Adrenal gland (tissue), 12 donors: ENCODE measurements around the gene AMOT. TPM values are rescaled to one million over a fixed set of nuclear protein-coding genes. Genes with fewer than 3 reads are reported as not detected.

Experiments
- DNase-seq, 7 donors: peaks; one replicate each; pipeline ENCODE4 v3.0.0-alpha.2; 2019 to 2020
- H3K27ac ChIP-seq, 5 donors: fragments of 200-600 bp; sonication (generic) in 4 of 5; 1 replicate in 3 of 5; 2 replicates in 2 of 5; pipeline versions ENCODE4 v1.5.1 to v1.8.0; 2016 to 2020; ENCODE audit warnings: mild to moderate bottlenecking in 1 of 5
- H3K27me3 ChIP-seq: fragments of 200-600 bp; 2 replicates; pipeline ENCODE4 v1.8.0; 2021
- H3K36me3 ChIP-seq, 2 donors: fragments of 200-600 bp; replicated peaks in 1 of 2; 1 replicate in 1 of 2; 2 replicates in 1 of 2; pipeline versions ENCODE4 v1.5.1 to v1.8.0; 2018 to 2022
- H3K4me1 ChIP-seq, 2 donors: fragments of 200-600 bp; replicated peaks in 1 of 2; 1 replicate in 1 of 2; 2 replicates in 1 of 2; pipeline versions ENCODE4 v1.5.1 to v1.8.0; 2018 to 2021
- H3K4me3 ChIP-seq, 4 donors: fragments of 200-600 bp; sonication (generic) in 3 of 4; one replicate each; pipeline ENCODE4 v1.5.1; 2016 to 2018
- H3K9me3 ChIP-seq, 3 donors: fragments of 200-600 bp; sonication (generic) in 1 of 3; replicated peaks in 1 of 3; 1 replicate in 2 of 3; 2 replicates in 1 of 3; pipeline versions ENCODE4 v1.5.1 to v1.8.0; 2016 to 2021
- POLR2A ChIP-seq, 2 donors: fragments of 450-650 bp; IDR thresholded peaks; one replicate each; pipeline ENCODE4 v1.6.1; 2017; ENCODE audit warnings: antibody characterized with exemption in 2 of 2, mild to moderate bottlenecking in 2 of 2, moderate library complexity in 1 of 2
- WGBS, 4 donors: extraction: QIAGEN DNeasy Blood & Tissue Kit in 2 of 4; methylation state at CpG; one replicate each; pipeline versions ENCODE4 v1.1.5 to v1.1.7; 2013 to 2017; 5-methylcytosine and 5-hydroxymethylcytosine counted together
- intact Hi-C, 2 donors: fragments of 100-400 bp; cut with DNase I; formaldehyde crosslinking; loops; one replicate each; pipeline versions ENCODE4 v1.14.1 to v1.15.0; 2022 to 2023
- polyA plus RNA-seq, 3 donors: library from polyadenylated mRNA; stranded (reverse); fragments of 200-250 nt in 2 of 3; fragments of 350-450 nt in 1 of 3; fragmentation: Illumina TruSeq in 1 of 3; extraction: RNeasy Lipid Tissue Mini Kit (QIAGEN cat#74804) in 1 of 3; gene quantifications; one replicate each; pipeline ENCODE4 v1.2.3, GENCODE V29; 2013 to 2014
- total RNA-seq, 9 donors: library from RNA; depleted of rRNA in 4 of 9; stranded (reverse); fragments of >200 nt in 4 of 9; fragments of 120-200 nt in 1 of 9; fragmentation: NEBNext Ultra II Directional in 1 of 9; extraction: Animal tissue kit (Norgen Biotek cat#: 25700) in 1 of 9; gene quantifications; one replicate each; pipeline versions ENCODE4 v1.1.0 to v1.2.4, GENCODE V29; 2013 to 2023
- TF ChIP-seq, protein P1 (sequence below), 6 experiments: fragments of 450-650 bp in 4 of 6; fragments of 200-600 bp in 2 of 6; sonication (generic) in 1 of 6; IDR thresholded peaks; 1 replicate in 5 of 6; 2 replicates in 1 of 6; pipeline versions ENCODE4 v1.5.1 to v1.8.0; 2016 to 2021; ENCODE audit warnings: antibody characterized with exemption in 6 of 6, mild to moderate bottlenecking in 2 of 6, moderate library complexity in 1 of 6
- donor health status: healthy with polysubstance abuse.
- donor health status: Bipolar disorder and iron deficiency.
- donor health status: DM: yes; HTN: yes; CAD: no.
- donor health status: DM: no; HTN: no; CAD: no.
- donor health status: DM: no; HTN: no; CAD: no.
- donor health status: DM: yes; HTN: yes; CAD: no.

AMOT gene
- total and polyA plus RNA-seq, 12 donors = 0.61 to 11.7 (median 5.6) TPM

DNA sequence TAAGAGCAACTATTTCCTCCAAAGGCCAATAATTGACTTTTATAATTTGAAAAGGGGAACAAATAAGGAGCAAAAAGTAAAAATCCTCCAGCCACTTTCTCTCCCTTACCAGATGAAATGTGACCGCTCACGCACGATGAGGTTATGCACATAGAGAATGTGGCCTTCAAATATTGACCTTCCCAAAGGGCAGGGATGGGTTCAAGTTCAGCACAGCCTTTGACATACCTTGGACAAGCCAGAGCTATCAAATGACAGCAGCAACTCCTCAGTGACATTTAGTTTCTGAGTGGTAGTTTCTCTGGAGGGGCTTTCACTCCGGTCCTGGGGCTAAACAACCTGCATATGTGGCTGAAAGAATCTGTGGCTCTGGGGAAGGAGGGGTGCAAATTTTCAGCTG lies 50.7 kb downstream of the AMOT start:
- intact Hi-C loops = no loop called here
- H3K4me3 ChIP-seq = no peak overlapping the region
- no peak for DNase-seq
- 72 to 95% (median 83%) methylated on average over 3 to 4 of the region's 4 CpGs for WGBS, 4 donors
- H3K27me3 ChIP-seq = peaks cover 5% of the 10 kb centered on the region
- TF ChIP-seq, protein P1, sequence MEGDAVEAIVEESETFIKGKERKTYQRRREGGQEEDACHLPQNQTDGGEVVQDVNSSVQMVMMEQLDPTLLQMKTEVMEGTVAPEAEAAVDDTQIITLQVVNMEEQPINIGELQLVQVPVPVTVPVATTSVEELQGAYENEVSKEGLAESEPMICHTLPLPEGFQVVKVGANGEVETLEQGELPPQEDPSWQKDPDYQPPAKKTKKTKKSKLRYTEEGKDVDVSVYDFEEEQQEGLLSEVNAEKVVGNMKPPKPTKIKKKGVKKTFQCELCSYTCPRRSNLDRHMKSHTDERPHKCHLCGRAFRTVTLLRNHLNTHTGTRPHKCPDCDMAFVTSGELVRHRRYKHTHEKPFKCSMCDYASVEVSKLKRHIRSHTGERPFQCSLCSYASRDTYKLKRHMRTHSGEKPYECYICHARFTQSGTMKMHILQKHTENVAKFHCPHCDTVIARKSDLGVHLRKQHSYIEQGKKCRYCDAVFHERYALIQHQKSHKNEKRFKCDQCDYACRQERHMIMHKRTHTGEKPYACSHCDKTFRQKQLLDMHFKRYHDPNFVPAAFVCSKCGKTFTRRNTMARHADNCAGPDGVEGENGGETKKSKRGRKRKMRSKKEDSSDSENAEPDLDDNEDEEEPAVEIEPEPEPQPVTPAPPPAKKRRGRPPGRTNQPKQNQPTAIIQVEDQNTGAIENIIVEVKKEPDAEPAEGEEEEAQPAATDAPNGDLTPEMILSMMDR (IDR thresholded peaks at IDR 0.05) = no peak
- no peak for TF ChIP-seq POLR2A (IDR thresholded peaks at IDR 0.05)
- no peaks in the 10 kb centered on the region for H3K4me1 ChIP-seq
- H3K9me3 ChIP-seq = no peaks in the 10 kb centered on the region
- H3K27ac ChIP-seq = no peak overlapping the region
- H3K36me3 ChIP-seq = no peaks in the 10 kb centered on the region

DNA sequence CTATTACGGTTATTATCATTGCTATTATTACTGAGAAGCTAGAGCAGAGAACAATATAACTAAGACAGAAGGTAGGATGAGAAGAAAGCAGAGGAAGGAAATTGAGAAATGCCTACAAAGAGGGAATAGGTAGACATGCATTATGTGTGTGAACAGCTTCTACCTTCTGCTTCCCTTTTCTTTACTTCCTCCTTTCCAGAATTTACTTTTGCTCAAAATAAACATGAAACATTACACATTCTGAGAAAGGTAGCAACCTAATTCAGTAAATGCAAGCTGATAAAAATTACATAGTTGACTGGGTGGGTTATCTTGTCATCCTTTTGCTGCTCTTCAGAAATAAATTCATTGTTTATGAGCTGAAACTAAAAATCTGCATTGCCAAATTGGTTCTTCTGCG lies 54.6 kb downstream of the AMOT start:
- no peak for DNase-seq
- Histone ChIP-seq H3K27ac (no peak overlapping the region), H3K9me3 (no peaks in the 10 kb centered on the region), H3K4me3 (no peak overlapping the region), H3K4me1 (no peaks in the 10 kb centered on the region), H3K27me3 (peaks cover 5% of the 10 kb centered on the region), H3K36me3 (no peaks in the 10 kb centered on the region)
- TF ChIP-seq POLR2A (IDR thresholded peaks at IDR 0.05) = no peak
- TF ChIP-seq, protein P1 (IDR thresholded peaks at IDR 0.05) = no peak
- WGBS, 4 donors = 62 to 88% (median 73%) methylated on average over 2 of the region's 2 CpGs
- intact Hi-C loops = no loop called here

DNA sequence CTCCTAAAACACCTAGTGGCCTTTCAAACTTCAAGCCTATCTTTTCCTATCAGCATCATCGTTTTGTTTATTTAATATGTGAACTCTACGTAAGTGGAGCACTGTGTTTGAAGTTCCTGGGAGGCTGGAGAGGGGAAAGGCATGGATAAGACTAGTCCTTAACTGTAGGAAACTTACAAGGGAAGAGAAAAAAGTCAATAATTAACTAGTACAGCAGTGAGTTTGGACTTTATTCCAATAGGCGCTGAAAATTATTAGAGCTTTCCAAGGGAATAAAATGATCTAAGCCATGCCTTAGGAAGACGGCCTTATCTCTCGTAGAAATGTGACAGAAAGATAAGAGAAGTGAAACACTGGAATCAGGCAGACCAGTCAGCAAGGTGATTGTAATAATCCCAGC lies 55.3 kb downstream of the AMOT start:
- Histone ChIP-seq H3K4me3 (no peak overlapping the region), H3K27ac (no peak overlapping the region), H3K36me3 (no peaks in the 10 kb centered on the region), H3K9me3 (no peaks in the 10 kb centered on the region), H3K27me3 (peaks cover 5% of the 10 kb centered on the region), H3K4me1 (no peaks in the 10 kb centered on the region)
- WGBS, 4 donors = 65 to 76% (median 73%) methylated on average over 5 of the region's 5 CpGs
- no peak for DNase-seq
- intact Hi-C loops = no loop called here
- no peak for TF ChIP-seq POLR2A (IDR thresholded peaks at IDR 0.05)
- TF ChIP-seq, protein P1 (IDR thresholded peaks at IDR 0.05) = no peak

DNA sequence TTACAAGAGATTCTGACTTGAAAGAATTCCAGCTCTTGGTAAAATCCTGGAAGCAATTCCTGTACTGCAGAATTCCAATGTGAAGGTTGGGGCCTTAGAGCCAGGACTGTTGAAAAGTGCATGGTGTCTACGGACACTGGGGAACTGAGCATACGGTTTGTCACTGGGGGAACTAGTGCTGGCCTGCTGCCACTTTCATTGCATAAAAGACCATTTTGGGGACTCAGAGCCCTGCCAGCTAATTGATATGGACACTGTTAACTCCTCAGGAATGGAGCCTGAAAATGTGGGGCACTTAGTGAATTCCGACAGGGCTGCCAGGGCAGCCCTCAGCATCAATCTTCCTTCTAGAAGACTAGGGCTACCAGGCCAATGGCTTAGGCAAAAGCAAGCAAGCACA lies 55.9 kb downstream of the AMOT start:
- no peak for TF ChIP-seq POLR2A (IDR thresholded peaks at IDR 0.05)
- TF ChIP-seq, protein P1 (IDR thresholded peaks at IDR 0.05) = no peak
- Histone ChIP-seq H3K36me3 (no peaks in the 10 kb centered on the region), H3K27ac (no peak overlapping the region), H3K4me1 (no peaks in the 10 kb centered on the region), H3K4me3 (no peak overlapping the region), H3K27me3 (peaks cover 5% of the 10 kb centered on the region), H3K9me3 (no peaks in the 10 kb centered on the region)
- intact Hi-C loops = no loop called here
- DNase-seq = no peak
- WGBS, 4 donors = 69 to 93% (median 83%) methylated on average over 2 to 3 of the region's 3 CpGs
